CD4-positive, alpha-beta memory T cell (primary cell): ENCODE results near the gene ADGRG6. TPM values are rescaled to one million over a fixed set of nuclear protein-coding genes. Genes with fewer than 3 reads are reported as not detected.

Source experiments
- CTCF ChIA-PET: fragments of 350-600 bp; sonication (Branson Sonifier 250); formaldehyde crosslinking; loops from one replicate; lab custom pipeline; 2021; ENCODE audit warnings: inconsistent platforms; ENCODE audit not compliant: partially characterized antibody; lab: Charles Lee
- POLR2A ChIA-PET: fragments of 350-600 bp; sonication (Branson Sonifier 250); formaldehyde crosslinking; loops from one replicate; lab custom pipeline; 2021; ENCODE audit not compliant: partially characterized antibody; lab: Charles Lee
- DNase-seq, 5 donors: peaks; one replicate each; pipeline versions ENCODE4 v3.0.0 to v3.0.0-alpha.2; 2020 to 2022; ENCODE audit warnings: mixed read lengths in 1 of 5
- H3K27ac ChIP-seq: one replicate; pipeline ENCODE4 v1.7.0; 2013; ENCODE audit warnings: low read depth, low read length
- H3K27me3 ChIP-seq: 2 replicates; pipeline ENCODE4 v1.7.0; 2013; ENCODE audit warnings: mild to moderate bottlenecking, low read length, moderate library complexity; ENCODE audit not compliant: insufficient read depth
- H3K36me3 ChIP-seq: 2 replicates; pipeline ENCODE4 v1.7.0; 2013; ENCODE audit warnings: mild to moderate bottlenecking, low read length, moderate library complexity; ENCODE audit not compliant: insufficient read depth
- H3K4me1 ChIP-seq: 2 replicates; pipeline ENCODE4 v1.7.0; 2013; ENCODE audit warnings: mild to moderate bottlenecking, low read length, moderate library complexity; ENCODE audit not compliant: insufficient read depth
- H3K4me3 ChIP-seq, 2 donors: one replicate each; pipeline ENCODE4 v1.7.0; 2013; ENCODE audit warnings: low read length in 2 of 2, mild to moderate bottlenecking in 1 of 2
- H3K9me3 ChIP-seq, 2 donors: one replicate each; pipeline ENCODE4 v1.7.0; 2013; ENCODE audit warnings: low read length in 2 of 2, control low read depth in 1 of 2; ENCODE audit not compliant: control insufficient read depth in 1 of 2
- H3K27ac Mint-ChIP-seq, 7 donors: one replicate each; pipeline ENCODE4 v1.8.0; 2020 to 2021; ENCODE audit warnings: mixed read lengths in 7 of 7, mild to moderate bottlenecking in 6 of 7, inconsistent platforms in 3 of 7, moderate library complexity in 3 of 7
- H3K27me3 Mint-ChIP-seq, 2 donors: one replicate each; pipeline ENCODE4 v1.8.0; 2020 to 2021; ENCODE audit warnings: mixed read lengths in 2 of 2
- H3K36me3 Mint-ChIP-seq, 2 donors: one replicate each; pipeline ENCODE4 v1.8.0; 2020 to 2021; ENCODE audit warnings: mixed read lengths in 2 of 2, inconsistent platforms in 1 of 2, mild to moderate bottlenecking in 1 of 2
- H3K4me1 Mint-ChIP-seq, 4 donors: one replicate each; pipeline ENCODE4 v1.8.0; 2020 to 2021; ENCODE audit warnings: mixed read lengths in 4 of 4, mild to moderate bottlenecking in 1 of 4
- H3K4me3 Mint-ChIP-seq, 8 donors: one replicate each; pipeline ENCODE4 v1.8.0; 2020 to 2021; ENCODE audit warnings: mixed read lengths in 8 of 8, mild to moderate bottlenecking in 7 of 8, moderate library complexity in 6 of 8, inconsistent platforms in 3 of 8
- H3K9me3 Mint-ChIP-seq, 8 donors: one replicate each; pipeline ENCODE4 v1.8.0; 2020 to 2021; ENCODE audit warnings: mixed read lengths in 8 of 8, mild to moderate bottlenecking in 5 of 8, inconsistent platforms in 3 of 8, moderate library complexity in 1 of 8
- intact Hi-C: fragments of 100-400 bp; cut with micrococcal nuclease; formaldehyde crosslinking; loops from one replicate; pipeline ENCODE4 v1.15.1; 2023
- polyA plus RNA-seq, 2 donors: library from polyadenylated mRNA; unstranded; fragments of 300-500 nt; fragmentation: Illumina TruSeq; gene quantifications; one replicate each; pipeline ENCODE4 v1.2.3, GENCODE V29; 2021
- total RNA-seq, 2 experiments: library from RNA; stranded (reverse); gene quantifications; one replicate each; pipeline ENCODE4 v1.2.3, GENCODE V29; 2021

The ADGRG6 gene
- total and polyA plus RNA-seq, 4 experiments from 2014 or later: 0.22 to 0.47 TPM; not detected in 2

- Histone ChIP-seq H3K4me3 (no peak overlapping the region), H3K27ac (no peak overlapping the region), H3K9me3 (no peaks in the 10 kb centered on the region), H3K36me3 (no peaks in the 10 kb centered on the region), H3K4me1 (no peaks in the 10 kb centered on the region), H3K27me3 (no peaks in the 10 kb centered on the region)
- POLR2A ChIA-PET: no interaction called here
- Mint-ChIP-seq H3K4me3 (no peak overlapping the region), H3K36me3 (no peaks in the 10 kb centered on the region), H3K27ac (no peak overlapping the region), H3K27me3 (peaks cover 0 to 3% of the 10 kb centered on the region in 2 donors), H3K4me1 (no peaks in the 10 kb centered on the region), H3K9me3 (peaks cover 0 to 4% (median 0%) of the 10 kb centered on the region in 8 donors)
- intact Hi-C loops: no loop called here
- CTCF ChIA-PET: no interaction called here
- no peak for DNase-seq
These were observed 36.3 kb upstream of the ADGRG6 start for GRCh38 chr6:142265476-142265875.

GRCh38 chr6:142266060-142266459 lies 35.7 kb upstream of the ADGRG6 start:
- no peaks in the 10 kb centered on the region for H3K36me3 ChIP-seq
- no peak for DNase-seq
- H3K4me3 ChIP-seq: no peak overlapping the region
- POLR2A ChIA-PET: no interaction called here
- CTCF ChIA-PET: no interaction called here
- Mint-ChIP-seq H3K27ac (no peak overlapping the region), H3K9me3 (peaks cover 0 to 4% (median 0%) of the 10 kb centered on the region in 8 donors), H3K36me3 (no peaks in the 10 kb centered on the region), H3K4me3 (no peak overlapping the region), H3K27me3 (peaks cover 2 to 3% of the 10 kb centered on the region in 2 donors), H3K4me1 (no peaks in the 10 kb centered on the region)
- intact Hi-C loops: no loop called here
- no peaks in the 10 kb centered on the region for H3K9me3 ChIP-seq
- H3K27me3 ChIP-seq: no peaks in the 10 kb centered on the region
- no peak overlapping the region for H3K27ac ChIP-seq
- no peaks in the 10 kb centered on the region for H3K4me1 ChIP-seq

DNA sequence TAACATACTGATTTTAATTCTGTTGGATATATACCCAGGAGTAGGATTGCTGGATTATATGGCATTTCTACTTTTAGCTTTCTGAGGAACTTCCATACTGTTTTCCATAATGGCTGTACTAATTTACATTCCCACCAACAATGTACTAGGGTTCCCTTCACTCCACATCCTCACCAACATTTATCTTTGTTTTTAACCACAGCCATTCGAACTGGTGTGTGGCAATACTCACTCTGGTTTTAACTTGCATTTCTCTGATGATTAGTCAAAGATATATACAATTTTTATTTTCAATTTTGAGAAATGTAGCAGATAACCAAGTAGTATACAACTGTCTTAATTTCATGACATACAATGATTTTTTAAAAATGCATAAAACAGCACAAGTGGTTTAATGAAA lies 30.3 kb upstream of the ADGRG6 start:
- H3K4me1 Mint-ChIP-seq: no peaks in the 10 kb centered on the region
- no peaks in the 10 kb centered on the region for H3K36me3 Mint-ChIP-seq
- Histone ChIP-seq H3K4me3 (no peak overlapping the region), H3K9me3 (no peaks in the 10 kb centered on the region), H3K4me1 (no peaks in the 10 kb centered on the region), H3K27ac (no peak overlapping the region), H3K27me3 (no peaks in the 10 kb centered on the region), H3K36me3 (no peaks in the 10 kb centered on the region)
- H3K9me3 Mint-ChIP-seq: peaks cover 0 to 1% (median 0%) of the 10 kb centered on the region in 8 donors
- H3K27me3 Mint-ChIP-seq: peaks cover 5 to 10% of the 10 kb centered on the region in 2 donors
- intact Hi-C loops: no loop called here
- H3K4me3 Mint-ChIP-seq: no peak overlapping the region
- no peak overlapping the region for H3K27ac Mint-ChIP-seq
- ChIA-PET POLR2A (no interaction called here), CTCF (no interaction called here)
- DNase-seq: no peak

DNA sequence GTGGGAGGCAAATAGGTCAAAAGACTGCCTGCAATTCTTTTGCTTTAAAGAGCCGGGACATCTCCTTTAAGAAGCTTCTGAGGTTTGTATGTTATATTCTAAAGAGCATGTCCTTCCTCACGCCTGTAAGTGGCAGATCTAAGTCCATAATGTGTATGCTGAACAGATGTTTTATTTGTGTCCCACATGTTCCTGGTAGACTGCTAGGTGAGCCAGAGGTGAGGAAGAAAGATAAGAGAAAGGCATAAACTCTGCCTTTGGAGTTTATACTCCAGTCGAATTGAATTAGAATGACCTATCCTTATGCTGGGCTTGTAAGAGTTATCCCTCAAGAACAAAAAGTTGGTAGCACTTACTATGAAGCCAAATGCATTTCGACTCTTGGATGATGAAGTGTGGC lies 27.2 kb upstream of the ADGRG6 start:
- Mint-ChIP-seq H3K36me3 (no peaks in the 10 kb centered on the region), H3K27me3 (peaks cover 7 to 11% of the 10 kb centered on the region in 2 donors), H3K9me3 (peaks cover 0 to 1% (median 0%) of the 10 kb centered on the region in 8 donors), H3K27ac (no peak overlapping the region), H3K4me3 (no peak overlapping the region), H3K4me1 (no peaks in the 10 kb centered on the region)
- intact Hi-C loops: no loop called here
- no peak overlapping the region for H3K27ac ChIP-seq
- no peaks in the 10 kb centered on the region for H3K36me3 ChIP-seq
- no peak overlapping the region for H3K4me3 ChIP-seq
- no peaks in the 10 kb centered on the region for H3K9me3 ChIP-seq
- CTCF ChIA-PET: no interaction called here
- H3K4me1 ChIP-seq: no peaks in the 10 kb centered on the region
- no peaks in the 10 kb centered on the region for H3K27me3 ChIP-seq
- POLR2A ChIA-PET: no interaction called here
- no peak for DNase-seq

DNA sequence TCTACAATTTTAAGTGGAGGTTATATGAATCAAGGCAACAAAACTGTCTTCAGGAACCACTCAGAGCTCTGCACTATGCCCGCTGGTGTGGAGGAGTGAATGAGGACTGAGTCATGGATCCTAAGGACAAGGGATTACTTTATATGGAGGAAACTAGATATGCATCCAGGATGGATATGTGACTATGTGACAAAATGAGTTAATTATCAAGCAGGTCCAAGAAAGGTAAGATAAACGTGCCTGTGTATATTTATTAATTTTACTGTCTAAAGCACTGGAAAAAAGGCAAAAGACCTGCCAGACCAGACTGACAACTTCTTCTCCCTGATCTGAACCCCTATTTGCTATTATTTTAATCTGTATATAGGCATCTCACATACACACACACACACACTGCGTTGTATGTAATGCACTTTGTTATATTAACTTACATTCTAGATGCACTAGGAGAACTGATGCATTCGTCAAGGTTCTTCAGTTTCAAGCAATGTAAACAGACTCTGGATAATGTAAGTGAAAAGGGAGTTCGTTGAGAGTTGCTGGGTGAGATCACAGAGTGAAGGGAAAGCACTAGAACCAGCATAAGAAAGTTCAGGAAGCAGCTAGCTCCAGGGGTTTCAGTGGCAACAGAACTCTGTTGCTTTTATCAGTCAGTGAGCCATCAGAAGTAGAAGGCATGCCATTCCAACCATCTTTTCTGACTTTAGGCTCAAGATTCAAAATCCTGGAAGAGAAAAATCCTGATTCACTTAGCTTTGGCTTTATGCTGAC lies 26.4 kb upstream of the ADGRG6 start:
- Mint-ChIP-seq H3K9me3 (peaks cover 0 to 2% (median 0%) of the 10 kb centered on the region in 8 donors), H3K4me1 (no peaks in the 10 kb centered on the region), H3K36me3 (no peaks in the 10 kb centered on the region), H3K4me3 (no peak overlapping the region), H3K27ac (no peak overlapping the region), H3K27me3 (peaks cover 6 to 11% of the 10 kb centered on the region in 2 donors)
- H3K27me3 ChIP-seq: no peaks in the 10 kb centered on the region
- no peak for DNase-seq
- ChIA-PET CTCF (no interaction called here), POLR2A (no interaction called here)
- H3K9me3 ChIP-seq: no peaks in the 10 kb centered on the region
- no peaks in the 10 kb centered on the region for H3K4me1 ChIP-seq
- no peaks in the 10 kb centered on the region for H3K36me3 ChIP-seq
- H3K27ac ChIP-seq: no peak overlapping the region
- no peak overlapping the region for H3K4me3 ChIP-seq
- intact Hi-C loops: no loop called here

GRCh38 chr6:142276256-142276655 lies 25.6 kb upstream of the ADGRG6 start:
- ChIA-PET CTCF (no interaction called here), POLR2A (no interaction called here)
- Histone ChIP-seq H3K9me3 (no peaks in the 10 kb centered on the region), H3K4me3 (no peak overlapping the region), H3K27me3 (no peaks in the 10 kb centered on the region), H3K27ac (no peak overlapping the region), H3K4me1 (no peaks in the 10 kb centered on the region), H3K36me3 (no peaks in the 10 kb centered on the region)
- H3K4me3 Mint-ChIP-seq: no peak overlapping the region
- no peaks in the 10 kb centered on the region for H3K4me1 Mint-ChIP-seq
- H3K36me3 Mint-ChIP-seq: no peaks in the 10 kb centered on the region
- H3K27ac Mint-ChIP-seq: no peak overlapping the region
- H3K9me3 Mint-ChIP-seq: peaks cover 0 to 4% (median 2%) of the 10 kb centered on the region in 8 donors
- H3K27me3 Mint-ChIP-seq: peaks cover 6 to 10% of the 10 kb centered on the region in 2 donors
- no peak for DNase-seq
- intact Hi-C loops: no loop called here

- Histone ChIP-seq H3K36me3 (no peaks in the 10 kb centered on the region), H3K4me1 (no peaks in the 10 kb centered on the region), H3K9me3 (no peaks in the 10 kb centered on the region), H3K4me3 (no peak overlapping the region), H3K27me3 (no peaks in the 10 kb centered on the region), H3K27ac (no peak overlapping the region)
- no peaks in the 10 kb centered on the region for H3K36me3 Mint-ChIP-seq
- ChIA-PET POLR2A (no interaction called here), CTCF (no interaction called here)
- H3K9me3 Mint-ChIP-seq: peaks cover 0 to 18% (median 7%) of the 10 kb centered on the region in 8 donors
- H3K27ac Mint-ChIP-seq: no peak overlapping the region
- no peaks in the 10 kb centered on the region for H3K4me1 Mint-ChIP-seq
- intact Hi-C loops: no loop called here
- H3K4me3 Mint-ChIP-seq: no peak overlapping the region
- H3K27me3 Mint-ChIP-seq: peaks cover 2 to 4% of the 10 kb centered on the region in 2 donors
- no peak for DNase-seq
These were observed 22.2 kb upstream of the ADGRG6 start for GRCh38 chr6:142279350-142280180.
